ENCODE data around the gene DDAH2.

- TF ChIP-seq CTCF (IDR thresholded peaks at IDR 0.05) (no peak), POLR2A (IDR thresholded peaks at IDR 0.05) (no peak)
Measured at GRCh38 chr6:31723980-31724691, 5.0 kb downstream of the DDAH2 start.

Data from sigmoid colon (tissue), 3 donors.